ENCODE measurements around the gene CPN2. TPM values are rescaled to one million over a fixed set of nuclear protein-coding genes. Genes with fewer than 3 reads are reported as not detected.
A peak's percentile ranks its signal among the peaks of the same experiment; 100 is the strongest.

The CPN2 gene
- polyA plus RNA-seq, 2 of the 4 experiments (the other 2 are of a cell fraction), result not detected

DNA sequence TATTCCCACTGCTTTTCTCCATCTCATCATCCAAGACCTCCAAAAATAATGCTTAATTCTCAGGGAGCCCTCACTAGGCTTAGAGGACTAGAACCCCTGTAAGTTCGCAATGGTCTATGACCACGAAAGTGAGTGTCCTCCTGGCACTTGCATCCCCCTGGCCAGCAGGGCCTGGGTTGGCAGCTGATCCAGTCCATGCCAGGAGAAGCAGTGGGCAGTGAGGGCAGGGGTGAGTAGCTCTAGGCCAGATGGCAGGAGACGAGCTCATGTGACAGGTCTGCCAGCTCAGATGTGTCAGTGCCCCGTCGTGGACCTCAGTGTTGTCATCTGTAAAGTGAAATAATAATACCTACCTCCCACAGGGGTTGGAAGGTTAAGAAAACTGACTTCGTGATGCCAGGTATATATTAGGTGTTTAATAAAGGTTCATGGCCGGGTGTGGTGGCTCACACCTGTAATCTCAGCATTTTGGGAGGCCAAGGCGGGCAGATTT lies 36.8 kb upstream of the CPN2 start:
- no peak for FAIRE-seq
- Histone ChIP-seq H3K4me1 (peaks cover 7% of the 10 kb centered on the region; the same call in 1 of the 3 replicates), H3K4me2 (no peak overlapping the region), H3K4me3 (no peak overlapping the region), H3K27ac (no peak overlapping the region), H3K9me3 (peaks cover 14% of the 10 kb centered on the region; the same call in 1 of the 3 replicates)
- POLR2A ChIA-PET, result no interaction called here
- ATAC-seq, result no peak
- 84% methylated on average over 7 of the region's 8 CpGs for WGBS (ENCODE audit: missing lambda C conversion rate)
- DNase-seq (ENCODE audit: low read depth in 1 of 2, low spot score in 1 of 2), result no peak
- TF ChIP-seq HEYL (CRISPR knock-in tag; IDR thresholded peaks at IDR 0.05) (no peak), RARB (CRISPR knock-in tag; IDR thresholded peaks at IDR 0.05) (no peak), FOXS1 (CRISPR knock-in tag; IDR thresholded peaks at IDR 0.05) (no peak), NPAS2 (CRISPR knock-in tag; IDR thresholded peaks at IDR 0.05; ENCODE audit: borderline replicate concordance) (no peak), CHD4 (IDR thresholded peaks at IDR 0.05; ENCODE audit: borderline replicate concordance) (no peak), GATA3 (IDR thresholded peaks at IDR 0.05; ENCODE audit: borderline replicate concordance) (no peak), FOSL2 (IDR thresholded peaks at IDR 0.05) (no peak), FOSL2 (CRISPR knock-in tag; IDR thresholded peaks at IDR 0.05) (no peak), ZC3H11A (IDR thresholded peaks at IDR 0.05) (no peak)
- TF ChIP-seq, protein P1, sequence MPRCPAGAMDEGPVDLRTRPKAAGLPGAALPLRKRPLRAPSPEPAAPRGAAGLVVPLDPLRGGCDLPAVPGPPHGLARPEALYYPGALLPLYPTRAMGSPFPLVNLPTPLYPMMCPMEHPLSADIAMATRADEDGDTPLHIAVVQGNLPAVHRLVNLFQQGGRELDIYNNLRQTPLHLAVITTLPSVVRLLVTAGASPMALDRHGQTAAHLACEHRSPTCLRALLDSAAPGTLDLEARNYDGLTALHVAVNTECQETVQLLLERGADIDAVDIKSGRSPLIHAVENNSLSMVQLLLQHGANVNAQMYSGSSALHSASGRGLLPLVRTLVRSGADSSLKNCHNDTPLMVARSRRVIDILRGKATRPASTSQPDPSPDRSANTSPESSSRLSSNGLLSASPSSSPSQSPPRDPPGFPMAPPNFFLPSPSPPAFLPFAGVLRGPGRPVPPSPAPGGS (IDR thresholded peaks at IDR 0.05), result no peak
- TF ChIP-seq, protein P2, sequence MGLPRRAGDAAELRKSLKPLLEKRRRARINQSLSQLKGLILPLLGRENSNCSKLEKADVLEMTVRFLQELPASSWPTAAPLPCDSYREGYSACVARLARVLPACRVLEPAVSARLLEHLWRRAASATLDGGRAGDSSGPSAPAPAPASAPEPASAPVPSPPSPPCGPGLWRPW (IDR thresholded peaks at IDR 0.05), result no peak
- TF ChIP-seq, protein P3, sequence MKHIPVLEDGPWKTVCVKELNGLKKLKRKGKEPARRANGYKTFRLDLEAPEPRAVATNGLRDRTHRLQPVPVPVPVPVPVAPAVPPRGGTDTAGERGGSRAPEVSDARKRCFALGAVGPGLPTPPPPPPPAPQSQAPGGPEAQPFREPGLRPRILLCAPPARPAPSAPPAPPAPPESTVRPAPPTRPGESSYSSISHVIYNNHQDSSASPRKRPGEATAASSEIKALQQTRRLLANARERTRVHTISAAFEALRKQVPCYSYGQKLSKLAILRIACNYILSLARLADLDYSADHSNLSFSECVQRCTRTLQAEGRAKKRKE (CRISPR knock-in tag; IDR thresholded peaks at IDR 0.05; ENCODE audit: low read depth), result no peak
- CTCF ChIA-PET, result interaction anchor here (2.5 kb wide), 1 partner anchor 44 kb away, joined by 9 read pairs; no protein-coding TSS in a partner anchor

DNA sequence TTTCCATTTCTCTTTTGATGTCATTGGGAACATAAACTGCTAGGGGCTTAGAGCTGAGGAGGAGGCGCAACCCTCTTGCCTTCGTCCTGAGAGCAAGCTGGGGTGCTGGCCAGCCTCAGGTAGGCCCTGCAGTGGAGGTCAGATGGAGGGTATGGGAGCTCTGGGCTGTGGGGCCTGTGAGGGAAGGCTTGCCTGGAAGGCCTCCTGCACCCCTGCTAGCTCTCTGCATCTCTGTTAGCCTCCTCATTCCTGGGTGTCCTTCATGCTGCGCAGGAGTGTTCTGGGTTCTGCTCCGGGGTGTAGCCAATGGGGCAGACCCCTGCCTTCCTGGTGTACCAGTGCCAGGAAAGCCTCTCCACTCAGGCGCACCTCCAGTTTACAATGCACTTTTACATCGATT lies 36.1 kb upstream of the CPN2 start:
- FAIRE-seq, result no peak
- ChIA-PET POLR2A (no interaction called here), CTCF (interaction anchor here (2.5 kb wide), 1 partner anchor 43 kb away, joined by 9 read pairs; no protein-coding TSS in a partner anchor)
- Histone ChIP-seq H3K4me2 (no peak overlapping the region), H3K27ac (no peak overlapping the region), H3K9me3 (peaks cover 14% of the 10 kb centered on the region; the same call in 1 of the 3 replicates), H3K4me3 (no peak overlapping the region), H3K4me1 (peaks cover 7% of the 10 kb centered on the region; the same call in 1 of the 3 replicates)
- TF ChIP-seq, protein P4, sequence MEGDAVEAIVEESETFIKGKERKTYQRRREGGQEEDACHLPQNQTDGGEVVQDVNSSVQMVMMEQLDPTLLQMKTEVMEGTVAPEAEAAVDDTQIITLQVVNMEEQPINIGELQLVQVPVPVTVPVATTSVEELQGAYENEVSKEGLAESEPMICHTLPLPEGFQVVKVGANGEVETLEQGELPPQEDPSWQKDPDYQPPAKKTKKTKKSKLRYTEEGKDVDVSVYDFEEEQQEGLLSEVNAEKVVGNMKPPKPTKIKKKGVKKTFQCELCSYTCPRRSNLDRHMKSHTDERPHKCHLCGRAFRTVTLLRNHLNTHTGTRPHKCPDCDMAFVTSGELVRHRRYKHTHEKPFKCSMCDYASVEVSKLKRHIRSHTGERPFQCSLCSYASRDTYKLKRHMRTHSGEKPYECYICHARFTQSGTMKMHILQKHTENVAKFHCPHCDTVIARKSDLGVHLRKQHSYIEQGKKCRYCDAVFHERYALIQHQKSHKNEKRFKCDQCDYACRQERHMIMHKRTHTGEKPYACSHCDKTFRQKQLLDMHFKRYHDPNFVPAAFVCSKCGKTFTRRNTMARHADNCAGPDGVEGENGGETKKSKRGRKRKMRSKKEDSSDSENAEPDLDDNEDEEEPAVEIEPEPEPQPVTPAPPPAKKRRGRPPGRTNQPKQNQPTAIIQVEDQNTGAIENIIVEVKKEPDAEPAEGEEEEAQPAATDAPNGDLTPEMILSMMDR (IDR thresholded peaks at IDR 0.05), result no peak
- TF ChIP-seq, protein P5, sequence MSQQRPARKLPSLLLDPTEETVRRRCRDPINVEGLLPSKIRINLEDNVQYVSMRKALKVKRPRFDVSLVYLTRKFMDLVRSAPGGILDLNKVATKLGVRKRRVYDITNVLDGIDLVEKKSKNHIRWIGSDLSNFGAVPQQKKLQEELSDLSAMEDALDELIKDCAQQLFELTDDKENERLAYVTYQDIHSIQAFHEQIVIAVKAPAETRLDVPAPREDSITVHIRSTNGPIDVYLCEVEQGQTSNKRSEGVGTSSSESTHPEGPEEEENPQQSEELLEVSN (IDR thresholded peaks at IDR 0.05; ENCODE audit: borderline replicate concordance, low read depth), result no peak
- no peak for DNase-seq (ENCODE audit: low read depth in 1 of 2, low spot score in 1 of 2)
- ATAC-seq, result no peak
- WGBS (ENCODE audit: missing lambda C conversion rate), result 84% methylated on average over 6 of the region's 6 CpGs

DNA sequence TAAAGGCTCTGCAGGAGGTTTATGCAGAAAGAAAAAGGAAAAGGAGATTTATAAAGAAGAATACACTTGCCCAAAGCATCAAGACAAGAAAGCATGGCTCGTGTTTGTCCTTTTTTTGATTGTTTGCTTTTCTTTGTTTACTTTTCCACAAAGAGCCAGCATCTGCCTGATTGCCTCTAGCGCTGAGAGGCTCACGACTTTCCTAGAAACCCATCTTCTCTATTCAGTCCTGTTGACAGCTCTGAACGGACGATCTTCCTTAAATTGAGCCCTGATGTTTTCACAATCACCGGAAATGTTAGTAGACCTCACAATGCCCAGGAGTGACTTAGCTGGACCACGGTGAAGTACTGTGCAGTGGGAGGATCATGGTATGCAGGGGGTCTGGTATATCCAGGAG lies 35.5 kb upstream of the CPN2 start:
- Histone ChIP-seq H3K27ac (no peak overlapping the region), H3K4me1 (peaks cover 7% of the 10 kb centered on the region; the same call in 1 of the 3 replicates), H3K9me3 (peaks cover 14% of the 10 kb centered on the region; the same call in 1 of the 3 replicates), H3K4me3 (no peak overlapping the region), H3K4me2 (peak overlapping the region; percentile 25; the same call in 1 of the 3 replicates)
- ChIA-PET POLR2A (no interaction called here), CTCF (interaction anchor here (0.9 to 2.5 kb wide), 2 partner anchors 43 kb away, joined by 4 to 9 read pairs; no protein-coding TSS in a partner anchor)
- ATAC-seq (no peak; a peak in 1 of 6 replicates), FAIRE-seq (no peak), DNase-seq (ENCODE audit: low read depth in 1 of 2, low spot score in 1 of 2) (no peak)
- WGBS (ENCODE audit: missing lambda C conversion rate), result 11% methylated on average over 7 of the region's 7 CpGs
- TF ChIP-seq SMC3 (IDR thresholded peaks at IDR 0.05), result no peak
